Vagina (tissue), 2 donors: ENCODE results near the gene CYP4F12. TPM values are rescaled to one million over a fixed set of nuclear protein-coding genes. Genes with fewer than 3 reads are reported as not detected.

Source experiments
- DNase-seq, 2 donors: peaks; one replicate each; pipeline ENCODE4 v3.0.0-alpha.2; 2017; ENCODE audit errors: extremely low spot score in 2 of 2
- H3K27ac ChIP-seq: fragments of 200-600 bp; sonication (generic); one replicate; pipeline ENCODE4 v1.5.1; 2019
- H3K27me3 ChIP-seq: fragments of 200-600 bp; sonication (generic); one replicate; pipeline ENCODE4 v1.5.1; 2019
- H3K36me3 ChIP-seq, 2 donors: fragments of 200-600 bp; sonication (generic); one replicate each; pipeline ENCODE4 v1.5.1; 2017 to 2019
- H3K4me1 ChIP-seq: fragments of 200-600 bp; sonication (generic); one replicate; pipeline ENCODE4 v1.5.1; 2019
- H3K4me3 ChIP-seq, 2 donors: fragments of 200-600 bp; sonication (generic); 1 replicate in 1 of 2; 2 replicates in 1 of 2; pipeline ENCODE4 v1.5.1; 2016 to 2019
- H3K9me3 ChIP-seq: fragments of 200-600 bp; sonication (generic); one replicate; pipeline ENCODE4 v1.5.1; 2019
- CTCF ChIP-seq, 3 experiments: fragments of 450-650 bp in 2 of 3; fragments of 200-600 bp in 1 of 3; sonication (generic) in 1 of 3; IDR thresholded peaks; one replicate each; pipeline ENCODE4 v1.5.1; 2017 to 2019; ENCODE audit warnings: antibody characterized with exemption in 3 of 3, mild to moderate bottlenecking in 2 of 3, moderate library complexity in 2 of 3
- POLR2A ChIP-seq, 2 donors: fragments of 450-650 bp; IDR thresholded peaks; one replicate each; pipeline ENCODE4 v1.6.1; 2017; ENCODE audit warnings: antibody characterized with exemption in 2 of 2, mild to moderate bottlenecking in 2 of 2, moderate library complexity in 2 of 2
- POLR2AphosphoS5 ChIP-seq, 2 donors: sonication (generic); formaldehyde crosslinking; IDR thresholded peaks; one replicate each; pipeline ENCODE4 v1.9.0; 2017; ENCODE audit warnings: antibody characterized with exemption in 2 of 2, mild to moderate bottlenecking in 2 of 2, low read depth in 1 of 2; ENCODE audit not compliant: insufficient read depth in 1 of 2
- intact Hi-C: fragments of 100-400 bp; cut with DNase I; formaldehyde crosslinking; loops from one replicate; pipeline ENCODE4 v1.15.1; 2023
- total RNA-seq: library from RNA; depleted of rRNA; stranded (reverse); fragments of >200 nt; gene quantifications from one replicate; pipeline ENCODE4 v1.2.3, GENCODE V29; 2016

The CYP4F12 gene
- total RNA-seq, 1 donor from 2014 or later, result 76.1 TPM

GRCh38 chr19:15740785-15741184 is 67.9 kb downstream of the CYP4F12 start:
- no peaks in the 10 kb centered on the region for H3K9me3 ChIP-seq
- intact Hi-C loops, result no loop called here
- H3K4me3 ChIP-seq, result no peak overlapping the region
- no peaks in the 10 kb centered on the region for H3K27me3 ChIP-seq
- H3K27ac ChIP-seq, result no peak overlapping the region
- TF ChIP-seq POLR2AphosphoS5 (IDR thresholded peaks at IDR 0.05; ENCODE audit: insufficient read depth in 1 of 2, low read depth in 1 of 2) (no peak), POLR2A (IDR thresholded peaks at IDR 0.05) (no peak), CTCF (IDR thresholded peaks at IDR 0.05) (no peak)
- no peaks in the 10 kb centered on the region for H3K36me3 ChIP-seq
- DNase-seq, result no peak
- no peaks in the 10 kb centered on the region for H3K4me1 ChIP-seq

Other genes starting within 250 kb of the CYP4F12 start
- 44.4 TPM for gene WIZ, start 223.1 kb upstream of the CYP4F12 start, total RNA-seq
- 7.9 TPM for gene RASAL3, start 208.5 kb upstream of the CYP4F12 start, total RNA-seq
- not detected for gene PGLYRP2, start 193.6 kb upstream of the CYP4F12 start, total RNA-seq
- gene CYP4F22, start 164.6 kb upstream of the CYP4F12 start, total RNA-seq, result 12.3 TPM
- gene CYP4F8, start 57.9 kb upstream of the CYP4F12 start, total RNA-seq, result 0.98 TPM
- 29.7 TPM for gene CYP4F3, start 32.2 kb upstream of the CYP4F12 start, total RNA-seq
- not detected for gene OR10H2, start 54.9 kb downstream of the CYP4F12 start, total RNA-seq
- gene OR10H3, start 64.9 kb downstream of the CYP4F12 start, total RNA-seq, result not detected
- gene OR10H5, start 114.6 kb downstream of the CYP4F12 start, total RNA-seq, result not detected
- gene OR10H1, start 142.6 kb downstream of the CYP4F12 start, total RNA-seq, result not detected
- gene CYP4F2, start 225.0 kb downstream of the CYP4F12 start, total RNA-seq, result 6.9 TPM